B cell (primary cell): ENCODE measurements around the gene RRAS2. TPM values are rescaled to one million over a fixed set of nuclear protein-coding genes. Genes with fewer than 3 reads are reported as not detected.

Experiments used
- ATAC-seq: fragments of 200-7000 bp; cut with Tn5 transposase; one replicate; pipeline ENCODE4 v1.10.0; 2021; ENCODE audit warnings: low read depth, mild to moderate bottlenecking, moderate number of reproducible peaks, moderate library complexity
- CTCF ChIA-PET: fragments of 350-600 bp; sonication (Branson Sonifier 250); formaldehyde crosslinking; loops from one replicate; lab custom pipeline; 2021; ENCODE audit warnings: antibody characterized with exemption, inconsistent platforms; lab: Charles Lee
- POLR2A ChIA-PET: fragments of 350-600 bp; sonication (Branson Sonifier 250); formaldehyde crosslinking; loops from one replicate; lab custom pipeline; 2021; ENCODE audit warnings: antibody characterized with exemption; lab: Charles Lee
- DNase-seq: peaks from one replicate; pipeline ENCODE4 v3.0.0; 2013
- H2AFZ ChIP-seq: 2 replicates; pipeline ENCODE4 v1.6.1; 2012; ENCODE audit warnings: mild to moderate bottlenecking, low read depth, low read length; ENCODE audit not compliant: insufficient read depth, poor library complexity, severe bottlenecking
- H3K27ac ChIP-seq, 2 donors: 1 replicate in 1 of 2; 2 replicates in 1 of 2; pipeline ENCODE4 v1.5.1; 2012 to 2013; ENCODE audit warnings: low read length in 2 of 2, mild to moderate bottlenecking in 2 of 2, moderate library complexity in 1 of 2
- H3K27me3 ChIP-seq, 4 experiments: fragments of 200-600 bp in 1 of 4; sonication (generic) in 1 of 4; replicated peaks in 1 of 4; 1 replicate in 2 of 4; 2 replicates in 2 of 4; pipeline versions ENCODE4 v1.6.1 to v1.7.0; 2013 to 2016; ENCODE audit warnings: low read length in 3 of 4, mild to moderate bottlenecking in 2 of 4, mixed read lengths in 1 of 4, moderate library complexity in 1 of 4; ENCODE audit not compliant: insufficient read depth in 4 of 4, control insufficient read depth in 3 of 4; ENCODE audit errors: control extremely low read depth in 1 of 4
- H3K36me3 ChIP-seq, 2 experiments: replicated peaks in 1 of 2; 1 replicate in 1 of 2; 2 replicates in 1 of 2; pipeline versions ENCODE4 v1.6.1 to v1.7.1; 2013; ENCODE audit warnings: low read length in 1 of 2; ENCODE audit not compliant: insufficient read depth in 2 of 2, control insufficient read depth in 1 of 2; ENCODE audit errors: control extremely low read depth in 1 of 2, extremely low read depth in 1 of 2
- H3K4me1 ChIP-seq, 2 donors: fragments of 200-600 bp in 1 of 2; sonication (generic) in 1 of 2; 1 replicate in 1 of 2; 2 replicates in 1 of 2; pipeline versions ENCODE4 v1.5.1 to v1.6.1; 2013 to 2017; ENCODE audit warnings: low read length in 2 of 2; ENCODE audit not compliant: control insufficient read depth in 2 of 2, insufficient read depth in 2 of 2
- H3K4me2 ChIP-seq: replicated peaks from 2 replicates; pipeline ENCODE3; 2012; ENCODE audit warnings: mild to moderate bottlenecking, low read depth, low read length; ENCODE audit not compliant: poor library complexity, severe bottlenecking
- H3K4me3 ChIP-seq, 5 experiments: fragments of 200-600 bp in 1 of 5; sonication (generic) in 1 of 5; 1 replicate in 3 of 5; 2 replicates in 2 of 5; pipeline versions ENCODE4 v1.5.1 to v1.7.0; 2011 to 2016; ENCODE audit warnings: low read length in 4 of 5, mild to moderate bottlenecking in 4 of 5, low read depth in 2 of 5, control low read depth in 1 of 5, moderate library complexity in 1 of 5; ENCODE audit not compliant: insufficient read depth in 1 of 5; ENCODE audit errors: control extremely low read depth in 1 of 5, extremely low read depth in 1 of 5
- H3K79me2 ChIP-seq: fragments of 200-600 bp; sonication (generic); one replicate; pipeline ENCODE4 v1.6.0; 2016; ENCODE audit warnings: low read length; ENCODE audit not compliant: control insufficient read depth, insufficient read depth
- H3K9ac ChIP-seq: fragments of 200-600 bp; sonication (generic); 2 replicates; pipeline ENCODE4 v1.6.1; 2017; ENCODE audit warnings: mild to moderate bottlenecking, low read length, moderate library complexity
- H3K9me3 ChIP-seq, 3 donors: one replicate each; pipeline versions ENCODE4 v1.6.1 to v1.7.1; 2013; ENCODE audit warnings: low read length in 2 of 3; ENCODE audit not compliant: control insufficient read depth in 2 of 3, insufficient read depth in 1 of 3; ENCODE audit errors: control extremely low read depth in 1 of 3
- H4K20me1 ChIP-seq: 2 replicates; pipeline ENCODE4 v1.6.0; 2012; ENCODE audit warnings: mild to moderate bottlenecking, low read length; ENCODE audit not compliant: insufficient read depth, control insufficient read depth, poor library complexity, severe bottlenecking
- H3K27ac Mint-ChIP-seq: one replicate; pipeline ENCODE4 v1.8.0; 2021; ENCODE audit warnings: mixed read lengths
- H3K27me3 Mint-ChIP-seq: one replicate; pipeline ENCODE4 v1.8.0; 2021; ENCODE audit warnings: mixed read lengths
- H3K4me1 Mint-ChIP-seq: one replicate; pipeline ENCODE4 v1.8.0; 2021; ENCODE audit warnings: mixed read lengths
- H3K4me3 Mint-ChIP-seq: one replicate; pipeline ENCODE4 v1.8.0; 2021; ENCODE audit warnings: mixed read lengths
- H3K9me3 Mint-ChIP-seq: one replicate; pipeline ENCODE4 v1.8.0; 2022; ENCODE audit warnings: mixed read lengths; ENCODE audit not compliant: insufficient read depth
- CTCF ChIP-seq: fragments of 200-600 bp; IDR thresholded peaks from one replicate; pipeline ENCODE4 v1.8.0; 2022; ENCODE audit warnings: antibody characterized with exemption, mild to moderate bottlenecking
- EZH2 ChIP-seq: IDR thresholded peaks from 2 replicates; pipeline ENCODE4 v1.6.1; 2012; ENCODE audit warnings: borderline replicate concordance, low read depth, mild to moderate bottlenecking, moderate library complexity, low read length; ENCODE audit not compliant: insufficient read depth, poor library complexity, severe bottlenecking
- WGBS: methylation state at CpG from one replicate; pipeline ENCODE4 v1.1.5; 2013; ENCODE audit warnings: missing lambda C conversion rate; ENCODE audit not compliant: insufficient coverage; 5-methylcytosine and 5-hydroxymethylcytosine counted together
- intact Hi-C: fragments of 100-400 bp; cut with micrococcal nuclease; formaldehyde crosslinking; loops from one replicate; pipeline ENCODE4 v1.10.0; 2022
- polyA plus RNA-seq: library from polyadenylated mRNA; depleted of rRNA; stranded (reverse); fragments of >200 nt; gene quantifications from 2 replicates; pipeline ENCODE4 v1.2.3, GENCODE V29; 2012
- total RNA-seq, 2 donors: library from RNA; stranded (reverse); fragments of 120-200 nt in 1 of 2; gene quantifications; 1 replicate in 1 of 2; 2 replicates in 1 of 2; pipeline versions ENCODE4 v1.2.3 to v1.2.4, GENCODE V29; 2013 to 2022

Gene RRAS2
- total and polyA plus RNA-seq, 2 donors (not counting 1 experiment from before 2014, with no cell fraction given), result 31.8 to 72.4 TPM

- Histone ChIP-seq H3K27me3 (no peaks in the 10 kb centered on the region), H3K4me1 (peaks cover 23 to 27% of the 10 kb centered on the region in 2 donors), H3K79me2 (no peaks in the 10 kb centered on the region), H3K36me3 (peaks cover 3 to 23% of the 10 kb centered on the region in 2 experiments), H3K27ac (no peak overlapping the region), H3K9me3 (peaks cover 0 to 6% (median 0%) of the 10 kb centered on the region in 3 donors), H2AFZ (no peak overlapping the region), H3K9ac (no peak overlapping the region), H3K4me2 (no peak overlapping the region), H3K4me3 (no peak overlapping the region), H4K20me1 (peaks cover 10% of the 10 kb centered on the region)
- ATAC-seq, result no peak
- Mint-ChIP-seq H3K4me1 (peaks cover 49% of the 10 kb centered on the region), H3K27ac (peak overlapping the region; percentile 17), H3K9me3 (no peaks in the 10 kb centered on the region), H3K4me3 (no peak overlapping the region), H3K27me3 (no peaks in the 10 kb centered on the region)
- intact Hi-C loops, result no loop called here
- POLR2A ChIA-PET, result interaction anchor here (0.7 kb wide), 1 partner anchor 104 kb away, joined by 3 read pairs; no protein-coding TSS in a partner anchor
- no peak for TF ChIP-seq CTCF
- CTCF ChIA-PET, result interaction anchor here (1.8 kb wide), 1 partner anchor 26 kb away, joined by 5 read pairs; no protein-coding TSS in a partner anchor
- no peak for DNase-seq
These were observed 83.9 kb downstream of the RRAS2 start for GRCh38 chr11:14275076-14275475.

GRCh38 chr11:14273895-14274294, 85.1 kb downstream of the RRAS2 start:
- ChIA-PET POLR2A (no interaction called here), CTCF (no interaction called here)
- Histone ChIP-seq H3K27me3 (no peaks in the 10 kb centered on the region), H4K20me1 (peaks cover 10% of the 10 kb centered on the region), H3K4me3 (no peak overlapping the region), H3K79me2 (no peaks in the 10 kb centered on the region), H3K4me2 (no peak overlapping the region), H3K4me1 (peaks cover 31 to 36% of the 10 kb centered on the region in 2 donors), H3K27ac (no peak overlapping the region), H3K36me3 (peaks cover 3 to 11% of the 10 kb centered on the region in 2 experiments), H3K9me3 (peaks cover 0 to 6% (median 0%) of the 10 kb centered on the region in 3 donors), H3K9ac (no peak overlapping the region), H2AFZ (no peak overlapping the region)
- no peaks in the 10 kb centered on the region for H3K9me3 Mint-ChIP-seq
- WGBS, result 100% methylated on average over 2 of the region's 2 CpGs
- ATAC-seq (no peak), DNase-seq (no peak)
- peaks cover 57% of the 10 kb centered on the region for H3K4me1 Mint-ChIP-seq
- no peak overlapping the region for H3K27ac Mint-ChIP-seq
- no peak overlapping the region for H3K4me3 Mint-ChIP-seq
- TF ChIP-seq EZH2 (no peak), CTCF (no peak)
- intact Hi-C loops, result no loop called here
- H3K27me3 Mint-ChIP-seq, result no peaks in the 10 kb centered on the region
